T follicular helper cell (primary cell): Measurements from ENCODE around the gene BCDIN3D.
A peak's percentile ranks its signal among the peaks of the same experiment; 100 is the strongest.
"Not testable (repeated sequence)": the region's sequence is repeated elsewhere in the genome, so short reads cannot be mapped to it uniquely, and the experiment has no call there.

ENCODE experiments used
- DNase-seq: peaks from one replicate; pipeline ENCODE4 v3.0.0-alpha.2; 2020; ENCODE audit warnings: low read depth

BCDIN3D gene

DNA sequence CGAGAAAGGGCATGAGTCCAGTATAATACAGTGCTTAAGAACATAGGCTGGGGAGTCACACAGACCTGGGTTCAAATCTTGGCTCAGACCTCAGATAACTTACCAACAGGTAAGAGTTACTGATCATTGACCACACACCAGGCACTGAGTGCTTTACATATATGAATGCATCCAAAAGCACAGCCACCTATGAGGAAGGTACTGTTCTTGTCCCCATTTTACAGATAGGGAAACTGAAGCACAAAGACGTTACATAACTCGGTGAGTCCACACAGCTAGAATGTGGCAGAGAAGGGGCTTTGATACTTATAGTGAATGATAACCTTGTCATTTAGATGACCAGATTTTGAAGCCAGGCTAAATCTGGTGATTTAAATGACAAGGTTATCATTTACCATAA, 33.2 kb upstream of the BCDIN3D start:
- no peak for DNase-seq

- no peak for DNase-seq
Measured at GRCh38 chr12:49875115-49875720, 32.3 kb upstream of the BCDIN3D start.

- no peak for DNase-seq
Measured at GRCh38 chr12:49874142-49874897, 31.4 kb upstream of the BCDIN3D start.

DNA sequence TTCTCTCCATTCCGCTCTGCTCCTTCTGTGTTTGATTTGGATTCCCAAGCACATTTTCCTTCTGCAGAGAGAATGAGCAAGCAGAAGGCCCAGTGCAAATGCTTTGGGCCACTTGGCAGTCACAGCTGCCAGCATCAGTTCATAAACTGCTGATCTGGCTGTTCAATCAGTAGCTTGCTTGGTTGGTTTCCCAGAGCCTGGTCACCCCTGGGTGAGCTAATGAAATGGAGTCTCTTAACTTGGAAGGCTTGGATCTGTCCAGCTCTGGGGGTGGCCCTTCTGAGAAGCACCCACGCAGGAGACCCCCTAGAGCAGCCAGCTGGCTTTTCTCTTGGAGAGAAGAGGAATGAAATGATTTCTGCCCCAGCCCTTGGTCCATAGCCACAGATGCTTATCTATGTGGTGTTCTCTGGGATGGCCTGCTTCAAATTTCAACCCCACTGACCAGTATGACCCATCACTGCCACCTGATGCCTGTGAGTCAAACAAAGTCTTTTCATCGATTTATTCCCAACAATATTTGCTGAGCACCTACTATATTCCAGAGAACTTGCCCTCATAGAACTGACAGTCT, 30.5 kb upstream of the BCDIN3D start:
- no peak for DNase-seq

DNA sequence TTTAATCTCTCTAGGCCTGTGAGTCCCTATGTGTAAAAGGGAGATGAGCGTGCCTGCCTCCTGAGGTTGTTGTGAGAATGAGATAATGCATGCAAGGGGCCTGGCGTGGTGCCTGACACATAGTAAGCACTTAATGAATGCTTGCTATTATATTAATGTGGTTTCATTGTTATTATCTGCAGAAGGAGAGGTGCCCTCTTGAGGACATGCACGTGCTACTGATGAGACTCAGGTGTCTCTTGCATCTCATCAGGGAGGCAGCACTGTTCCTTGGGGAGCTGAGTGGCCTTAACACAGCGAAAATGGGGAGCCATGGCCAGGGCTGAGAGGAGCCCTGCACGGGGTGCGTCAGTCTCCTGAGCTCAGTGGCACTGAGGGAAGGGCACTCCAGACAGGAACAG, 29.9 kb upstream of the BCDIN3D start:
- no peak for DNase-seq

- DNase-seq = no peak
Measured at GRCh38 chr12:49872381-49872780, 29.5 kb upstream of the BCDIN3D start.

- not testable (repeated sequence) for DNase-seq
Measured at GRCh38 chr12:49871811-49872251, 28.9 kb upstream of the BCDIN3D start.

DNA sequence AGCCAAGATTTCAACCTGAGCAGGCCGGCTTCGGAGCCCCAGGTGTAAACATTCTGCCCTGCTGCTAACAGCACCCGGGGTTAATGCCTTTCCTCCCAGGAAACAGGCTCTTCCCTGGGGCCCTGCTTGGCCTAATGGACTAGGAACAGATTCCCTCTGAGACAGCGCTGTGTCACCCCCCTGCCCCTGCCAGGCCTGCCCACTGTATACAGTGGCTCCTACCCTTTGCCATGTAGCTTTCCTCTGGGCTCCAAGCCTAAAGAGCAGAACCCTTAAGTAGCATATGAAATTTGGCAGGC, 28.3 kb upstream of the BCDIN3D start:
- DNase-seq = no peak

DNA sequence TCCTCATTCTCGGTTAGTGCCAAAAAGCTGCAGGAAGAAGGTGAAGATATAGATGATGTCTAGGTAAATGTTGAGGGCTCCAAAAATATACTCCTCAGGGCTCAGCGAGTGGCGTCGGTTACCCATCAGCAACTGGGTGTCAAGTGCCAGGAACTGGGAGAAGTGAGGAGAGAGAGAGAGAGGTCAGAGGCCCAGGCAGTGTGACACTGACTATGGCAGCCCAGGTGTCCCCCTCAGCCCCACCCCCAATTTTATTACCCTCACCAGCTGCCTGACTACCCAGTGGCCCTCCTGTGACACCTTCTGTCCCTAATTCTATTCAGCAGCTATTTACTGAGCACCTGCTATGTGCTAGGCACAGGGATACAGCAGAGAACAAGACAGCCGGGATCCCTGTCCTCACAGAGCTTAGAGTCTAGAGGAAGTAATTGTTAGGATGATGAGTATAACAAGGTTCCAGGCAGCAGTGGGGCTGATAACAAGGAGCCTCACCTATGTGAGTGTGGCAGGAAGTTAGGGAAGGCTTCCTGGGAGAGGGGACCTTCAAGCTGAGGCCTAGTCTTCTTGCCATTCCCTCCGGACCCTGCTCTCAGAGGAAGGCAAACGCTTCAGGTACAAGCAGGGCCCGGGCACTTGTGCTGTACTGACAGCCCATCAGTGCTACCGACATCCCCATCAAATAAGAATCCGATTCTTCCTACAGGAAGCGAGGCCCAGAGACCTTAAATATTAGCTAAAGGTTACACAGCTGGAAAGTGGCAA, 27.8 kb upstream of the BCDIN3D start:
- DNase-seq = no peak

- DNase-seq = no peak
Measured at GRCh38 chr12:49869816-49870500, 27.1 kb upstream of the BCDIN3D start.

DNA sequence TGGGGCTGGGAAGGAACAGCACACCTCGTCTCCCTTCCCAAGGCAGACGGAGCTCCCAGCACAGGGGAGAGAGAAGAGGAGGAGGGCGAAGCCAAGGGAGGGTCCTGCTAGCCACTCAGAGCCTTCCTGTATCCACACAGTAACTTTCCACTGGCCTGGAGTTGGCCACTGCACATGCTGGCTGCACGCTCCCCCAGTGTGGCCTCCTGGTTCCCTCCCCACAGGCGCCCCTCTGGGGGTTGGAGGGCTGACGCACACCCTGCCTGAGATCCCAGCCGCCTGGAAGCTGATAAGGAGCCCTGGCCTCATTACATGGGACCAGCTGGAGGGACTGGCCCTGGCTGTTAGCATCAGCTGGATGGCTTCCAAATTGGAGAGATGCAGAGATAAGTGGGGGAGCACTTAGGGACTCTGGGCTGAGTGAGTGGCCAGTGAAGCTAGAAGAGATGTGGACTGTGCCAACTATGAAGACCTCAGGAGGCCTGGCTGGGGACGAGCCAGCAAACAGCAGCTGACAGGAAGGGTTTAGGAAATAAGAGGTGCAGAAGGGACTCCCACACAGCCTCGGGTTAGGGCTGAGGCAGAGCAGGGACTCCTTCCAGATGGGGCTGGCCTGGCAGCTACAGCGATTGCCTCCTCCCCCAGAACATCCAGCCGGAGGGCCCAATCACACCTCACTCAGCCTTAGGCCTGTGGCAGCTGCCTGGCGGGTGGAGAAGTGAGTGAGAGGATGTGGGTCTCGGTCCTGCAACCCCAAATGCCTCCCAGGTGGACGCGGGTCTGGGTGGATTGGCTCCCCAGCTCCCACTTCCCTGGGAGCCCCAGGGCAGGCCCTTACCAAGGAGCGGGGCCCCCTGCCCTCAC, 26.3 kb upstream of the BCDIN3D start:
- no peak for DNase-seq

DNA sequence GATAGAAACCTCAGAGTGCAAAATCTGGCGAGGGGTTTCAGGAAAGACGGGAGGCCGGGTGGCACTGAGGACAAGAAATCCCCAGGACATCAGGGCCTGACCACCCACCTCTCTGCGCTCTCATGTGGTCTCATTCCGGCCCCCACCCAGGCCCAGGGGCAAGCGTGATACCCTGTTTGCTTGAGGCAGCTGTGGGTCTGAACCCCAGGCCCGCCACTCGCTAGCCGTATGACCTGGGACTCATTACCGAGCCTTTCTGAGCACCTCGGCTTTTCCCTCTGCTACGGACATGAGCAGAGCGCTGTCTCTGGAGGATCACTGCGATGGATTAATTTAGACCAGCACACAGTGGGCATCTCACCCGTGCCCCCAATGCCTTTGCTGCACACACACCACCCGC, 25.5 kb upstream of the BCDIN3D start:
- no peak for DNase-seq

- DNase-seq = no peak
Measured at GRCh38 chr12:49867570-49868341, 24.9 kb upstream of the BCDIN3D start.

GRCh38 chr12:49866859-49867569, 24.1 kb upstream of the BCDIN3D start:
- peak; percentile 54 for DNase-seq

GRCh38 chr12:49865782-49866135, 22.9 kb upstream of the BCDIN3D start:
- no peak for DNase-seq

GRCh38 chr12:49865109-49865781, 22.3 kb upstream of the BCDIN3D start:
- no peak for DNase-seq

GRCh38 chr12:49864798-49865090, 21.8 kb upstream of the BCDIN3D start:
- DNase-seq = no peak

DNA sequence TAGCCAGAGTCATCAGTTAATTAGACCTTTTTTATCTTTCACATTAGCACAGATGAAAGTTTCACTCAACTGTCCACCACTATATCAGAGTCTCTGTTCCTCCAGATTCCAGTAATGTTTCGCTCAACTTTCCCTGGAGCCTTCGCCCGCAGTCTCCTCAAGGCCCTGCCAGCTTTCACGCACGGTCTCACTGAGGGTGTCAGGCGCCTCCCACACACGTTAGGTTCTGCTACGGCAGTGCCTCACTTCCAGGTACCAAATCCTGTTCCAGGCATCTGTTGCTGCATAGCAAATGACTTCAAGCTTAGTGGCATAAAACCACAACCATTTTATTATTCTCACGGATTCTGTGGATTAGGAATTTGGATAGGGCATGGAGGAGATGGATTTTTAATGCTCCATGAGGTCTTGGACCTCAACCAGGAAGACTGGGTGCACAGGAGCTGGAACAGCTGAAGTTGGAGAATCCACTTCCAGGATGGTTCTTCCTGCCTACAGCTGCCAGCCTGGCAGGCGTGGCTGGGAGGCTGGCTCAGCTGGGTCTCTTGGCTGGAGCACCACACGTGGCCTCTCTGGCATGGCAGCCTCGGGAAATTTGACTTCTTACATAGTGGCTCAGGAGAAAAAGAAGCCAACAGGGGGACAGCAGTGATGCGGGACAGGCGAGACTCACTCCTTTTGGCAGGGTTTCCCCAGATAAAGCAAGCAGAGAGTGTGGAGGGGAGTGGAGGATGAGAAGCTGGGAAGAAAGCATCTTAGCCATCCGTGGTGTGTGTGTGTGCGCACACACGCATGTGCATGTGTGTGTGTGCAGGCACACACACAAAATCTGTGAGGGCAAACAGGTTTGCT, 21.3 kb upstream of the BCDIN3D start:
- no peak for DNase-seq

DNA sequence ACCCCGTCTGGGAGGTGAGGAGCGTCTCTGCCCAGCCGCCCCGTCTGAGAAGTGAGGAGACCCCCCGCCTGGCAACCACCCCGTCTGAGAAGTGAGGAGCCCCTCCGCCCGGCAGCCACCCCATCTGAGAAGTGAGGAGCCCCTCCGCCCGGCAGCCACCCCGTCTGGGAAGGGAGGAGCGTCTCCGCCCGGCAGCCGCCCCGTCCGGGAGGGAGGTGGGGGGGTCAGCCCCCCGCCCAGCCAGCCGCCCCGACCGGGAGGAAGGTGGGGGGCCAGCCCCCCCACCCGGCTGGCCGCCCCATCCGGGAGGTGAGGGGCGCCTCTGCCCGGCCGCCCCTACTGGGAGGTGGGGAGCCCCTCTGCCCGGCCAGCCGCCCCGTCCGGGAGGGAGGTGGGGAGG, 18.0 kb upstream of the BCDIN3D start:
- DNase-seq = not testable (repeated sequence)
